GM04504 (cell line): Measurements from ENCODE around the gene ALDH1B1.

Source experiments
- DNase-seq: peaks from one replicate; pipeline ENCODE4 v3.0.0-alpha.2; 2012; ENCODE audit warnings: low read depth

The ALDH1B1 gene

DNA sequence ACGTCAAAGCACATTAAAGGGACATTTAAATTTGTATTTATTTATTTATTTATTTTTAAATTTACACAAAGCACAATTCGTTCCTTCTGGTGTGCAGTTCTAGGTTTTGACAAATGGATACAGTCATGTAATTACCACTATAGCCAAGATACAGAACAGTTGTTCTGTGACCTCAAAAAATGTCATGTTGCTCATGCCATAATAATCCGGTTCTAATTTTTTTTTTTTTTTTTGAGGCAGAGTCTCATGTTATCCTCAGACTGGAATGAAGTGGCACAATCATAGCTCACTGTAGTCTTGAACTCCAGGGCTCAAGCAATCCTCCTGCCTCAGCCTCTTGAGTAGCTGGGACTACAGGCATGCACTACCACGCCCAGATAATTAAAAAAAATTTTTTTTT lies 24.0 kb downstream of the ALDH1B1 start:
- DNase-seq, result no peak

- no peak for DNase-seq
Observed at GRCh38 chr9:38417003-38417945, 24.8 kb downstream of the ALDH1B1 start.

DNA sequence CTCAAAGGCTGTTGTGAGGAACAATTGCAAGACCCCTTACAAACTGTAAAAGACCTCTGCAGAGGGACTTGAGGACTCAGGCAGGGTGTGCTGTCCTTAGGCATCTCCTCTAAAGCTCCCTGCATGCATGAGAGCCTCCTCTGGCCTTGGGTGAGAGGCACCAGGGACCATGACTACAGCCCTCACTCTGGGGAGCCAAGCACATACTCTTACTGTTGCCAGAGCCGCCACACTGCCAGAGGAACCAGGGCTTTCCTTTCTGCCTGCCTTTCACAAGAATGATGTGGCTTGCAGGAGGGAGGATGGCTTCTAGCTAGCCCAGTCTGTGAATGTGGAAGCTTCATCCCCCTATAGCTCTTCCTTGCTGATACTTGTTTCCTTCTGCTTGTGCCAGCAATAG lies 25.9 kb downstream of the ALDH1B1 start:
- no peak for DNase-seq

- DNase-seq, result no peak
Observed at GRCh38 chr9:38419181-38419580, 26.7 kb downstream of the ALDH1B1 start.

DNA sequence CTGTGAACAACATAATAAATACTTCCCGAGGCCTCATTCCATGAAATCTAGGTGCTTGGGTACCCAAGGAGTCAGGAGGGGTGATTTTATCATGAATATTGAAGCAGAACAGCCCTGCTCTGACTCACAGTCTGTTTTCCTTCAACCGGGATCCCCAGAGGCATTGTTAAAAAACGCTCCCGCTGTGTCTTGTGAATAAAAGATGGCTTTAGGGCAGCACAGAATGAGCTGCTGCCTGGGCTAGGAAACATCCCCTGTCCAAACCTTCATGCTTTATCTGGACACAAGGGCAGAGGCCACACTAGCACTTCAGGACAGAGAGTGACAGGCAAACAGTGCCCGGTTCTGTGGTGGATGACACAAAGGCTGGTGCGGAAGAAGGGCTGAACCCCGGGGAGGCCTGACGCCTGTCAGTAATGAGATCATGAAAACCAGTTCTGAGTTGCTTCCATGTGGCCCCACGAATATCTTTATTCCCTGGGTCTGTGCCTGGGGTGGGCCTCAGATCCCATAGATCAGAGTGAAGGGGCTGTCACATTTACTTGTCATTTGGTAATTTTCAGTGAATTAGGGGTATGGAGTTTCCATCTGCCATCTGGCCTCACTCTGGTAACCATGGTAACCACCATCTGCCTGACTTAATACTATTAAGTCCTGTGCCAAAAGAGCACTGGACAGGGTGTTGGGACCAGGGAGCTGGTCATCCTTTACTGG lies 29.2 kb downstream of the ALDH1B1 start:
- no peak for DNase-seq

DNA sequence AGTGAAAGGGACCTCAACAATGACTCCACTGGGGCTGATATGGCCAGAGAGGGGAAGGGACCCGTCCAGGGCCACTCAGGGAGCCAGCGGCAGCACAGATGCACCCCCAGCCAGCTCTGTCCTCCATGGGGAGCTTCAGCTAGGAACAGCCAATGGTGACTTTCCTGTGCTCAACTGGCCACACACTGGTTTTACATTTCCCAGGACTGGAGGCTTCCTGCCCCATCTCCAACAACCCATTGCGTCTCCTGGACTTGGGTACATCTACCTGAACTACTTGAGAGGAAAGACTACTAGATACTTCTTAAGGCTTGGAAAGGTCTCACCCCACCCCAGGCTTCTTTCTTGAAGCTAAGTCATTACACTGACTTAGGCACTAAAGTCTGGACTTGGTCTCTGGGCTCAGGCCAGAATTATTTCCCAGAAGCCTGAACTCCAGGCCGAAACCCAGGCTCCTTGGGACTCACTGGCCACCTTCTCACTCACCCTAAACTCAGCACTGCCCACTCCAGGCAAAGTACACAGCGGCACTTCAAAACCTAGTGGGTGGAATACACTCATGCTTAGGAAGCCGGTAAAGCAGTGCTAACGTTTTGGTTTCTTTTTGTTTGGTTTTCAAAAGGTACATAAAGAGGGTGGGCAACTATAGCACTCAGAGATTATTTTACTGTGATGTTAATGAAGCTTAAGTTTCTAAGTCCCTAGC lies 30.2 kb downstream of the ALDH1B1 start:
- DNase-seq, result no peak

DNA sequence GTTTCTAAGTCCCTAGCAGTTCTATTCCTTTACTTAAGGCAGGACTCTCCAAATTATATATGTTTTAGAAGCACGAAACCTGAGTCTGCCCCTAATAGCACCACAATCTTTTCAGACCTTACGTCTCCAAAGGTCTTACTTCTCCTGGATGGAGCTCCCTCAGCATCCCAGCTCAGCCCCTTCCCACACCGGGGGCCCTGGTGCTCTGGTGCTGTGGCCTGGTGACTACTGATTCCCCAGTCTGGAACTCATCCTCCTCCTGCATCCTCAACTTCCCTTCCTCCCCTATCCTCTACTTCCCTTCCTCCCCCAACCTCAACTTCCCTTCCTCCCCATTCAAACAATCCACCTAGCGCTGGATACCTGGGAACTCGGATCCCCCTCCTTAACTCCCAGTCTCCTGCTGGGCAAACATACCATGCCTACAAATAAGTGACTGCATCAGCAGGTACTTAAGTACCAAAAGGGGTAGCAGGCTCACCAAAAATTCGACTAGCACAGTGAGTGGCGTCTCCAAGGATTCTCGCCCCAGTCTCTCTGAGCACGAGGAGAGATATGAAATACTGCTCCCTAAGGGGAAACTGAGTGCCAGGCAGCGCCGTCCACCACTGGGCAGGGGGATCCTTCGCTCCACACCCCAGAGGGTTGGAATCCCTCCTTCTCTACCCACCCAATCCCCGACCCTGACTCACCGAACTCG lies 30.9 kb downstream of the ALDH1B1 start:
- DNase-seq, result no peak

DNA sequence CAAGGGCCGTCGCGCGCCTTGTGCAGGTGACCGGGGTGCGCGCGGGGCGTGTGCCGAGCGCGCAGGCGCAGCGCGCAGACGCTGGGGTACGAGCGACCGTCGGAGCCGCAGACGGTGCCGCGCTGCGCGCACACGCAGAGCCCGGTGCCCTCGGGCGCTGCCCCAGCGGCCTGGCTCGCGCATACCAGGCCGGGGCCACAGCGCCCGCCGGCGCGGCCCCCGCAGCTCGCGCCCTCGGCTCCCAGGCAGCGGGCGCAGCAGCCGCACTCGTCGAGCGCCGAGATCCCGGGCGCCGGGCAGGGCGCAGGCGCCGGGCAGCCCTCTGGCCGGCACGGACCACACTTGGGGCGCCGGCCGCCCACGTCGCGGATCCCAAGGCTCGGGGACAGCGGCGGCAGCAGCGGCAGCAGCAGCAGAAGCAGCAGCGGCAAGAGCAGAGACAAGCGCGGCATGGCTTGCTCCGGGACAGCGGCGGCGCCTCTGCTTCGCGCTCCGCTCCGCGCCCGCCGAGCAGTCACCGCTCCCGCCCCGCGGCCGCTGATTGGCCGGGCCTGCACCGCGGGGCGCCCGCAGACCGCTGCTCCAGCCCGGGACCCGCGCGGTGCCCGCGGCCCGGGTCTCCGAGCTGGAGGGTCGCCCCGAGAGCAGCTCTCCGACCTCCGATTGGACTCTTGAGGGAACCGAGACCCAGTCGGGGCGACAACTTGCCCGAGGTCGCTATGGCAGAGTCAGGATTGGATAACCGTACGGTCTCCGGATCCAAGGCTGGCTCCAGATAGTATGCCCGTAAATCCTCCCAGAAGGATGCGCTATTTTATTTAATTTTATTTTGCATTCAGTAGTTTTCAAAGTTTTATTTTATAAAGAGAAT lies 31.7 kb downstream of the ALDH1B1 start, which contains the start of gene IGFBPL1:
Gene IGFBPL1, minus strand, starts transcription at position 482 of the 871 bp plus-strand sequence. Its CDS starts 30 bp downstream, at position 452.
- DNase-seq, result no peak

DNA sequence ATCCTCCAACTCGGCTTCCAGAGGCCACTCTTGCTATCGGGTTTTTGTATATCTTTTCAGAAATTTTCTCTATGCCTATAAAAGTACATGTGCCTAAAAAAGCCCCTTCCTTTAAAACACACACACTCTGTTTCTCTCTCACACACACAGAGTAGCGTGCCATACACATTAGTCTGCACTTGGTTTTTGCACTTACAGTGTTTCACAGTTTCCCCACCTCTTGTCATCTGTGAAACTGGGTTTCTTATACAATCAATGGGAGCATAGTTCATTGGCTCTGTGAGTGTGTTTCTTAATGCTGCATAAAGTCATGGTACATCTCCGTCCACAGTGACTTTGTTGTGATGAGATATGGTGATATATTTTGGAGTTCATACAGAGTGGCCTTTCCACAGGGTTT lies 32.4 kb downstream of the ALDH1B1 start:
- DNase-seq, result no peak

DNA sequence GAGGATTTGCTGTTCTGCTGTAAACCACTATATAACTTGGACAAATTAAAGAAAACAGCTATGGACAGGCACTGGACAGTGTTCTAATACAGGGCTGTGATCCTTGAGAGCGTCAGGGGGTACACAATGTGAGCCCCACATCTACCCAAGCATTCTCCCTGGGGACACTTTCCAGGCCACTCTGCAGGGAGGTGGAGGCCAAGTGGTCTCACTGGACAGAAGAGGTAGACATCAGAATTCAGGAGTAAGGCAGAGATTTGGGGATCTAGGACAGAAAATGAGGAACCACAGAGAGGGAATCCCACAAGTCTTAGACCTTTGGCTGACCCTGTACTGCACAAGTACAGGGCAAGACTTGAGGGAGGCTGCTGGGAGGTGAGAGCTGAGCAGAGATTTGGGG lies 35.6 kb downstream of the ALDH1B1 start:
- DNase-seq, result no peak

- DNase-seq, result no peak
Observed at GRCh38 chr9:38431116-38431515, 38.6 kb downstream of the ALDH1B1 start.

GRCh38 chr9:38432922-38433510 lies 40.5 kb downstream of the ALDH1B1 start:
- DNase-seq, result no peak

DNA sequence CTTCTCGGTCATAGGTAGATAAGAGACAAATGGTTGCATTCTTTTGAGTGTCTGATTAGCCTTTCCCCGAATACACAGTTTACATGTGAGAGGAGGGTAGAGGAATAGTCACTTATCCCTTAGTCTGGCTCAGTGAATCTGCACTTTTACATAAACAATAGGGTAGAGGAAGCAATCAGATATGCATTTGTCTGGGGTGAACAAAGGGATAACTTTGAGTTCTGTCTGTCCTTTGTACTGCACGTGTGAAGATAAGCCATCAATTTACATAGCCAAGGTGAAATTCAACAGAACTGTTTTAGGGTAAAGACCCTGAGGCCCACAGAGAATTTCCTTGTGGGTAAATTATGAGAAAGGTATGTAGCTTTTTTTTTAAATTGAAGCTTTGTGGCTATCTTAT lies 41.9 kb downstream of the ALDH1B1 start:
- no peak for DNase-seq

DNA sequence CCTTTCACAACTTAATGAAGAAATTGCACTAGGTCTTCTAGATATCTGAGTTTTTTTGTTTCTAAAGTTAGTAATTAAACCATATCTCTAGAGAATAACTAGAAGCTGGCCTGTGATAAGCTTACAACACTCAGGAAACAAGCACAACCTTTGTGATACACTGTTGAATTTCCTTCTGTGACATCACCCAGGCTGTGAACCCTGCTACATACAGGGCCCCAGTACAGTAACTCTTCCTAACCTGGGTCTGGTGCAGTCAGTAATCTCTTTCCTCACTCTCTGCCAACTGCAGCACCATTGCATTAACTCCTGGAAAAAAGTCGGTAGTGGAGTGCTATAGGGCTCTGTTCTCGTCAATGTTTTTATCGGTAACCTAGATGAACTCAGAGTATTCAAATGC lies 42.4 kb downstream of the ALDH1B1 start:
- DNase-seq, result no peak

GRCh38 chr9:38435521-38435920 lies 43.0 kb downstream of the ALDH1B1 start:
- DNase-seq, result no peak

DNA sequence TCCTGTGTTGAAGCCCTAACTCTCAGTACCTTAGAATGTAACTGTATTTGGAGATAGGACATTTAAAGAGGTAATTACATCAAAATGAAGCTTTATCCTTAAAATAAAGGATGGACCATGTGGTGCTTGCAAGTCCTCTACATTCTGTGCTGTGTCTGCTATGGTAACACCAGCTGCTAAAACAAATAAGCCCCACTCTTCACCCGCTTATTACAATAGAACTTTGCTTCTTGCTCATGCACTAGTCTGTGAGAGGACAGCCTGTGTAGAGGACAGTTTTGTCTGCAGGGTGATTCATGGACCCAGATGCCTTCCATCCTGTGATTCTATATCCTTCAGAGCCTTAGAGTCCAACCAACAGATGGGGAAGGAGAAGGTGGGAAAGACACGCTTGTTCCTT lies 44.2 kb downstream of the ALDH1B1 start:
- DNase-seq, result no peak

DNA sequence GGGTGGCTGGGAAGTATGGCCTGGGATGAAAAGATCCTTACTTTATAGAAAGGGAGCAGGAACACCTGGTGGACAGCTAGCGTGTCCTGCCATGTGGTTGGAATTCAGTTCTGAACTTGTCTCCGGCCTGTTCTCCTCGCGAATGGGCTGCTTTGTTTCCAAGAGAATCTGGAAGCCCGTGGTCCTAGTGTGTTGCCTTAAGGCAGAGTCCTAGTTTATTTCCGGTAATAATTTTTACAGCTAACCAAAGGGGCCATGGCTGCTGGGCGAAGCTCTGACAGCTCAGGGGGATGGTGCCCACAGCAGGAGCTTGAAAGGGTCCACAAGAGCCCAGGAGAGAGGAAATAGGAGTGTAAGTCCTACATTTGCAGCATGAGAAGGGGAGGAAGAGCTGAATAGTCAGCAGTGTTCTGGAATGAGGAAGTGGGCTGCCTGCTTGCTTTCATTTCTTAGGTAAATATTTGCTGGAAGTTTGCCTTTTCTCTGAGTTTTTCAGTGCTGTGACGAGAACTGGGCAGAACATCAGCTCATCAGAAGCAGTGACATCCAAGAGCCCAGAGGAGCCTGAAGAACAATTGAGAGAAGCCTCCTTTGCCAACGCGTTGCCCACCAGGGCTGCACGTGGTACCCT lies 44.8 kb downstream of the ALDH1B1 start:
- DNase-seq, result no peak

DNA sequence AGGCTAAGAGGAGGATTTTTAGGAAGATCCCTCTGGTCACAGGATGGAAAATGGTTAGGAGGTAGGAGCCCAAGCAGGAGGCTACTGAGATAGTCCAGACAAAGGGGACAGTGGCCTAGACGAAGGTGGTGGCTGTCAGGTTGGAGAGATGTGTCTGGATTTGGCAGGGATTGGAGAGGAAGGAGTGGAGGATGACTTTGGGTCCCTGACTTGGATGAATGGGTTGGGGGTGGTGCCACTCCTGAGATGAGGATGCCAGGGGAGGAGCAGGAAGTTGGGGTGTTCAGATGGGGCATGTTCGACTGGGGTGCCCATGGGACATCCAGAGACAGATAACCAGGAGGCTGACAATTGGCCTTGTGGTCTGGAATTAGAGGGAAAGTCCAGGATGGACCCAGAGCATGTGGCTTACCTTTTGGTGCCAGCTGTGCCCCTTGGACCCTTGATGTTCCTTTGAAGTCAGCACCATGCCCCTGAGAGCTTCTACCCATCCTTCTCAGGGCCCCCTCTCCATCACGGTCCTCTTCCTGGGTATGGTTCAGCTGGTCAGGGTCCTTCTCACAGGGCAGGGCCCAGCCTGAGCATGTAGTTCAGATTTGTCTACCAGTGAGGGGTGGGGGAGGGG lies 46.9 kb downstream of the ALDH1B1 start:
- DNase-seq, result no peak

DNA sequence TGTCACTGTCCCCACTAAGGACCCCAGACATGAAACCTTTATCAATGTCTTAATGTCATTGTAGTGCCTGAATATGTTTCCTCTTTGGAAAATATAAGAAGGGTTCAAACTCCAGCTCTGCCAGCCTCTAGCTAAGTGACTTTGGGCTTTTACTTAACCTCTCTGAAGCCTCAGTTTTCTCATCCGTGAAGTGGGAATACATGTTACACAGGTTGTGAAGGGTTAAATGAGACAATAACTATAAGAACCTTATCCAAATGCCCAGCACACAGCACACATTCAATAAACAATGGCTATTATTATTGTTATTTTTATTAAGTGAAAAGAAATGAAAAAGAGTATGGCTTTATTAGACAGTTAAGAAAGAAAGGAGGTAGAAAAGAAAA lies 47.4 kb downstream of the ALDH1B1 start:
- no peak for DNase-seq

GRCh38 chr9:38440516-38440915 lies 48.0 kb downstream of the ALDH1B1 start:
- no peak for DNase-seq
